Measurements from ENCODE around the gene KCNMA1. TPM values are rescaled to one million over a fixed set of nuclear protein-coding genes. Genes with fewer than 3 reads are reported as not detected.

The KCNMA1 gene
- polyA plus RNA-seq, 1 of the 3 experiments (the other 2 are of a cell fraction): 107 TPM

DNA sequence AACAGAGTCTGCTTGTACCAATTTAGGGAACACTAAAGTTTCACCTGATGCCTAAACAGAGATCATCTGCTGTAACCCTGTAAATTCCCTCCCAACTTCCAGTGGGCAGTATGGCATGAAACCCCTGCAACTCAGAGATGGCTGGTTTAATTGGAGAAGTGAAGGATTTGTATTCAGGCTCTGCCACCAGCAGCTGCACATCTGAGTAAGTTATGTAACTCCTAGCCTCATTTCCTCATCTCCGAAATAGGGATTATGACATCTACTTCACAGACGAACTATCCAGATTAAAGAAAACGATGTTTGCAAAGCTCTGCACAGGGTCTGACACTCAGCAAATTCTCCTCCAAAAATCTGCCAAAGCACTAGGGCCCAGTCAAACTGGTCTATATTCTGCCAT lies 493.0 kb downstream of the KCNMA1 start:
- Histone ChIP-seq H3F3A (replicated peaks; ENCODE audit: insufficient read depth) (no peaks in the 10 kb centered on the region), H3K27me3 (ENCODE audit: insufficient read depth) (no peaks in the 10 kb centered on the region), H3K4me3 (ENCODE audit: low read depth in 2 of 2, low read length in 1 of 2) (no peak overlapping the region), H3K4me2 (no peak overlapping the region), H3K36me3 (replicated peaks in 1 of 2; ENCODE audit: control insufficient read depth in 1 of 2, insufficient read depth in 2 of 2, low read length in 1 of 2) (peaks cover 3 to 4% of the 10 kb centered on the region in 2 experiments), H3K9ac (no peak overlapping the region), H3K9me2 (no peaks in the 10 kb centered on the region), H3K27ac (ENCODE audit: low read depth in 2 of 2, low read length in 1 of 2) (no peak overlapping the region), H3K4me1 (ENCODE audit: control insufficient read depth in 1 of 2, insufficient read depth in 2 of 2, low read depth in 1 of 2, low read length in 1 of 2) (peaks cover 0 to 4% of the 10 kb centered on the region in 2 experiments; a peak in 2 of 4 replicates), H3K79me2 (ENCODE audit: insufficient read depth) (no peaks in the 10 kb centered on the region), H3K9me3 (no peaks in the 10 kb centered on the region), H2AFZ (ENCODE audit: low read depth) (no peak overlapping the region), H4K20me1 (ENCODE audit: insufficient read depth) (no peaks in the 10 kb centered on the region)
- ChIA-PET POLR2A (no interaction called here), CTCF (no interaction called here)
- TF ChIP-seq, protein P1, sequence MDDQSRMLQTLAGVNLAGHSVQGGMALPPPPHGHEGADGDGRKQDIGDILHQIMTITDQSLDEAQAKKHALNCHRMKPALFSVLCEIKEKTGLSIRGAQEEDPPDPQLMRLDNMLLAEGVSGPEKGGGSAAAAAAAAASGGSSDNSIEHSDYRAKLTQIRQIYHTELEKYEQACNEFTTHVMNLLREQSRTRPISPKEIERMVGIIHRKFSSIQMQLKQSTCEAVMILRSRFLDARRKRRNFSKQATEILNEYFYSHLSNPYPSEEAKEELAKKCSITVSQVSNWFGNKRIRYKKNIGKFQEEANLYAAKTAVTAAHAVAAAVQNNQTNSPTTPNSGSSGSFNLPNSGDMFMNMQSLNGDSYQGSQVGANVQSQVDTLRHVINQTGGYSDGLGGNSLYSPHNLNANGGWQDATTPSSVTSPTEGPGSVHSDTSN (IDR thresholded peaks at IDR 0.05): no peak
- TF ChIP-seq RAD21 (IDR thresholded peaks at IDR 0.05; ENCODE audit: low read length) (no peak), SIN3A (IDR thresholded peaks at IDR 0.05; ENCODE audit: borderline replicate concordance, low read depth, low read length) (no peak), GATA2 (CRISPR knock-in tag; IDR thresholded peaks at IDR 0.05) (no peak), TCF12 (IDR thresholded peaks at IDR 0.05) (no peak), RXRA (IDR thresholded peaks at IDR 0.05; ENCODE audit: borderline replicate concordance, low read depth) (no peak), GABPA (IDR thresholded peaks at IDR 0.05; ENCODE audit: low read depth) (no peak), POLR2AphosphoS5 (IDR thresholded peaks at IDR 0.05; ENCODE audit: low read depth, low read length) (no peak), NFIC (IDR thresholded peaks at IDR 0.05; ENCODE audit: borderline replicate concordance) (no peak), ELF1 (IDR thresholded peaks at IDR 0.05) (no peak), EP300 (IDR thresholded peaks at IDR 0.05; ENCODE audit: borderline replicate concordance in 1 of 2, low read depth in 1 of 2, low read length in 1 of 2) (no peak)
- 89% methylated on average over 3 of the region's 3 CpGs for WGBS (ENCODE audit: low lambda C conversion rate)
- no peak for DNase-seq

DNA sequence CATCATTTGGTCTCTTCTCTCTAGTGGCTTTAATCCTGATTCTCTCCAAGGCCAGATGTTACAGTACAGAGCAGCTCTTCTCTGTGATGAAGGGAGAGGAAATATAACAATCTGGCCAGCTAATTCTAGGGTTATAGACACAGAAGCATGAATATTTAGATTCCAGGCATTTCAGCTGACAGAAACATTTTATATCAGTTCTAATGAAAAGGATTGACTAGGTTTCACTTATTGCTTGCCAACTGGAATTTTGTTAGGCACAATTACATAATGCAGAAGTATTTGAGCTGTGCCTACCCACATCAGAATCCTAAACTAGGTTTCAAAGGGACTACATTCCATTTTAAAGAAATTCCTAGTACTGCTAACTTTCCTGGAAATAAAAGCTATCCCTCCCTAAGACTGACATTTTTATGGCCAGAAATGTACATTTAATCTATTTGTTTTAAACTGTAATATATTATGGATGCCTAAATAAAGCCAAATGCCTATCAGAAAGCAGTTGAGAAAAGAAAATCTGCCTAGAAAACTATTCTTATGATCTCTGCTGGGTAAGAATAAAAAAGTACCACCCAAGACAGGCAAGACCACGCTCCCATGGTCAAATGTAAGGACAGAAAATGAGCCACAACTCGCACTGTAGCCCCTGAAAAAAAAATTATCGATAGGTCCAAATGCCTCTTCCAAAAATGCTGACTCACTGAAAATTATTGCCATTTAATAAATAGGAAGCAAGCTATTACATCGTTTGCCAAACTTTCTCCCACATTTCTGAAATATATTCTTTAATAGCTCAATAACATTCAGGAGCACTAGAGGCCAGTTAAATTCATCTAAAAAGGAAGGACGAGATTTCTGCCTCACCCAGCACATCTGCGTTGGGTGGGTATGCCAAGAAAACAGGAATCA lies 498.1 kb downstream of the KCNMA1 start:
- Histone ChIP-seq H3K4me1 (ENCODE audit: control insufficient read depth in 1 of 2, insufficient read depth in 2 of 2, low read depth in 1 of 2, low read length in 1 of 2) (peaks cover 0 to 9% of the 10 kb centered on the region in 2 experiments; a peak in 2 of 4 replicates), H3K4me3 (ENCODE audit: low read depth in 2 of 2, low read length in 1 of 2) (no peak overlapping the region), H3K4me2 (no peak overlapping the region), H3F3A (replicated peaks; ENCODE audit: insufficient read depth) (no peaks in the 10 kb centered on the region), H3K9ac (no peak overlapping the region), H3K27ac (ENCODE audit: low read depth in 2 of 2, low read length in 1 of 2) (peak overlapping the region in 1 of 2 experiments; percentile 50; a peak in 1 of 4 replicates), H4K20me1 (ENCODE audit: insufficient read depth) (no peaks in the 10 kb centered on the region), H3K9me3 (no peaks in the 10 kb centered on the region), H3K27me3 (ENCODE audit: insufficient read depth) (no peaks in the 10 kb centered on the region), H3K79me2 (ENCODE audit: insufficient read depth) (no peaks in the 10 kb centered on the region), H3K36me3 (replicated peaks in 1 of 2; ENCODE audit: control insufficient read depth in 1 of 2, insufficient read depth in 2 of 2, low read length in 1 of 2) (peaks cover 0 to 4% of the 10 kb centered on the region in 2 experiments), H3K9me2 (no peaks in the 10 kb centered on the region), H2AFZ (ENCODE audit: low read depth) (no peak overlapping the region)
- no peak for DNase-seq
- WGBS (ENCODE audit: low lambda C conversion rate): 86% methylated on average over 6 of the region's 6 CpGs
- ChIA-PET POLR2A (no interaction called here), CTCF (interaction anchor here (0.8 to 1.2 kb wide), 3 partner anchors 9 to 572 kb away, joined by 3 read pairs; no protein-coding TSS in a partner anchor)
- TF ChIP-seq, protein P1 (IDR thresholded peaks at IDR 0.05): peak; percentile 66; the same call in 1 of the 2 replicates
- TF ChIP-seq NFIC (IDR thresholded peaks at IDR 0.05; ENCODE audit: borderline replicate concordance) (no peak), TCF12 (IDR thresholded peaks at IDR 0.05) (peak; percentile 36)

Data from SK-N-SH (cell line).